K562 (cell line): ENCODE results near the gene AAK1.

ENCODE experiments used
- NCOA1 ChIP-seq: fragments of 450-650 bp; IDR thresholded peaks from 2 replicates; pipeline ENCODE4 v1.6.1; 2016; ENCODE audit warnings: low read depth
- POLR2A ChIP-seq: fragments of 450-650 bp; conservative IDR thresholded peaks from 2 replicates; pipeline ENCODE4 v1.6.1; 2016
- ZNF133 ChIP-seq: fragments of 250-450 bp; sonication (Bioruptor Pico); IDR thresholded peaks from 2 replicates; pipeline ENCODE4 v1.4.0; 2020; ENCODE audit warnings: mild to moderate bottlenecking
- ZSCAN32 ChIP-seq: fragments of 450-650 bp; formaldehyde crosslinking; IDR thresholded peaks from 2 replicates; pipeline ENCODE4 v1.4.0; 2020; ENCODE audit warnings: mild to moderate bottlenecking, moderate library complexity
- TF ChIP-seq, protein P1 (sequence below), 2 experiments: fragments of 450-650 bp in 1 of 2; sonication (generic) in 1 of 2; formaldehyde crosslinking in 1 of 2; IDR thresholded peaks in 1 of 2; conservative IDR thresholded peaks in 1 of 2; 2 replicates each; pipeline versions ENCODE4 v1.6.1 to v1.8.1; 2016 to 2023; ENCODE audit warnings: mild to moderate bottlenecking in 2 of 2, moderate library complexity in 2 of 2, inconsistent platforms in 1 of 2, missing genetic modification reagents in 1 of 2
- TF ChIP-seq, protein P2 (sequence below), 2 experiments: fragments of 150-350 bp in 1 of 2; IDR thresholded peaks; 2 replicates each; pipeline ENCODE4 v1.6.1; 2012 to 2016; ENCODE audit warnings: low read depth in 2 of 2, low read length in 2 of 2, mild to moderate bottlenecking in 1 of 2, moderate library complexity in 1 of 2

DNA sequence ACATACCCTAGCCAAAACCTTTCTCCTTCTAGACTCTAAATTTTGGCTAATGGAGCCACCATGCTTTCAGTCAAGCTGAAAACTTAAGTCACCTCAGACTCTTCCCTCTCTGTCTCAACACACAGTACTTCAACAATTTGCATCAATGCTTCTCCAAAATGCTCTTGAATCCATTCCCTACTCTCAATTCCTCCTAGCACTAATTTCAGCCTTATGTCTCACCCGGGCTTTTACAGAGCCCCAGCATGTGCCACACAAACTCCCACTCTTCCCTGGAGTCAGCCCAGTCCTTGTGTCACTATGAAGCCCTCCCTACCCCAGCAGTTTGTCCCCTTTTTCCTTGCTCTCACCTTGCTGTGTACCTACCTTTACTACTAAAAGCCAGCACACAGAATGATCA, 38.7 kb downstream of the AAK1 start:
- no peak for TF ChIP-seq ZNF133 (CRISPR knock-in tag)
- TF ChIP-seq, protein P1, sequence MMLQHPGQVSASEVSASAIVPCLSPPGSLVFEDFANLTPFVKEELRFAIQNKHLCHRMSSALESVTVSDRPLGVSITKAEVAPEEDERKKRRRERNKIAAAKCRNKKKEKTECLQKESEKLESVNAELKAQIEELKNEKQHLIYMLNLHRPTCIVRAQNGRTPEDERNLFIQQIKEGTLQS (IDR thresholded peaks at IDR 0.05), result no peak
- TF ChIP-seq, protein P1 (CRISPR knock-in tag; conservative IDR thresholded peaks at IDR 0.05), result no peak
- TF ChIP-seq, protein P2, sequence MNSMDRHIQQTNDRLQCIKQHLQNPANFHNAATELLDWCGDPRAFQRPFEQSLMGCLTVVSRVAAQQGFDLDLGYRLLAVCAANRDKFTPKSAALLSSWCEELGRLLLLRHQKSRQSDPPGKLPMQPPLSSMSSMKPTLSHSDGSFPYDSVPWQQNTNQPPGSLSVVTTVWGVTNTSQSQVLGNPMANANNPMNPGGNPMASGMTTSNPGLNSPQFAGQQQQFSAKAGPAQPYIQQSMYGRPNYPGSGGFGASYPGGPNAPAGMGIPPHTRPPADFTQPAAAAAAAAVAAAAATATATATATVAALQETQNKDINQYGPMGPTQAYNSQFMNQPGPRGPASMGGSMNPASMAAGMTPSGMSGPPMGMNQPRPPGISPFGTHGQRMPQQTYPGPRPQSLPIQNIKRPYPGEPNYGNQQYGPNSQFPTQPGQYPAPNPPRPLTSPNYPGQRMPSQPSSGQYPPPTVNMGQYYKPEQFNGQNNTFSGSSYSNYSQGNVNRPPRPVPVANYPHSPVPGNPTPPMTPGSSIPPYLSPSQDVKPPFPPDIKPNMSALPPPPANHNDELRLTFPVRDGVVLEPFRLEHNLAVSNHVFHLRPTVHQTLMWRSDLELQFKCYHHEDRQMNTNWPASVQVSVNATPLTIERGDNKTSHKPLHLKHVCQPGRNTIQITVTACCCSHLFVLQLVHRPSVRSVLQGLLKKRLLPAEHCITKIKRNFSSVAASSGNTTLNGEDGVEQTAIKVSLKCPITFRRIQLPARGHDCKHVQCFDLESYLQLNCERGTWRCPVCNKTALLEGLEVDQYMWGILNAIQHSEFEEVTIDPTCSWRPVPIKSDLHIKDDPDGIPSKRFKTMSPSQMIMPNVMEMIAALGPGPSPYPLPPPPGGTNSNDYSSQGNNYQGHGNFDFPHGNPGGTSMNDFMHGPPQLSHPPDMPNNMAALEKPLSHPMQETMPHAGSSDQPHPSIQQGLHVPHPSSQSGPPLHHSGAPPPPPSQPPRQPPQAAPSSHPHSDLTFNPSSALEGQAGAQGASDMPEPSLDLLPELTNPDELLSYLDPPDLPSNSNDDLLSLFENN (IDR thresholded peaks at IDR 0.05; ENCODE audit: low read depth in 2 of 2, low read length in 2 of 2), result no peak
- TF ChIP-seq ZSCAN32 (CRISPR knock-in tag), result no peak
- no peak for TF ChIP-seq POLR2A
- no peak for TF ChIP-seq NCOA1
